K562 (cell line): ENCODE data around the gene ZNF143. TPM values are rescaled to one million over a fixed set of nuclear protein-coding genes. Genes with fewer than 3 reads are reported as not detected.
A peak's percentile ranks its signal among the peaks of the same experiment; 100 is the strongest.

Experiments used
- EZH2 ChIP-seq: IDR thresholded peaks from 2 replicates; pipeline ENCODE4 v1.6.1; 2012; ENCODE audit warnings: low read depth, mild to moderate bottlenecking, inconsistent platforms, low read length, borderline replicate concordance
- HMBOX1 ChIP-seq: sonication (generic); IDR thresholded peaks from 2 replicates; pipeline ENCODE4 v1.6.1; 2016
- KAT7 ChIP-seq: sonication (generic); formaldehyde crosslinking; IDR thresholded peaks from 2 replicates; pipeline ENCODE4 v1.8.0; 2022; ENCODE audit warnings: missing genetic modification reagents, mild to moderate bottlenecking, borderline replicate concordance
- MTA3 ChIP-seq: fragments of 450-650 bp; formaldehyde crosslinking; IDR thresholded peaks from 2 replicates; pipeline ENCODE4 v1.6.1; 2017; ENCODE audit warnings: mild to moderate bottlenecking, borderline replicate concordance
- PCBP1 ChIP-seq: fragments of 200-400 bp; formaldehyde crosslinking; IDR thresholded peaks from 2 replicates; pipeline ENCODE4 v1.6.1; 2018; ENCODE audit warnings: mild to moderate bottlenecking, low read depth, low read length; ENCODE audit not compliant: poor library complexity, severe bottlenecking
- SMARCA4 ChIP-seq: fragments of 450-650 bp; IDR thresholded peaks from 2 replicates; pipeline ENCODE4 v1.6.1; 2016
- XRCC4 ChIP-seq: IDR thresholded peaks from one replicate; pipeline ENCODE4 v1.6.1; 2011; ENCODE audit not compliant: insufficient read depth, insufficient read length; ENCODE audit errors: extremely low read depth
- ZMIZ1 ChIP-seq, 2 experiments: fragments of 150-350 bp in 1 of 2; IDR thresholded peaks; 2 replicates each; pipeline ENCODE4 v1.6.1; 2012 to 2016; ENCODE audit warnings: low read depth in 2 of 2, low read length in 2 of 2, mild to moderate bottlenecking in 1 of 2, moderate library complexity in 1 of 2
- ZNF274 ChIP-seq: IDR thresholded peaks from 2 replicates; pipeline ENCODE4 v1.6.1; 2011; ENCODE audit warnings: low read depth, mild to moderate bottlenecking, low read length, moderate library complexity, borderline replicate concordance
- ZNF316 ChIP-seq: fragments of 450-650 bp; IDR thresholded peaks from 2 replicates; pipeline ENCODE4 v1.6.1; 2016
- ZNF436 ChIP-seq: fragments of 250-450, 450-650 bp; sonication (Bioruptor Pico); formaldehyde crosslinking; IDR thresholded peaks from 2 replicates; pipeline ENCODE4 v1.7.0; 2020; ENCODE audit warnings: mild to moderate bottlenecking
- polyA plus RNA-seq, 8 experiments: library from polyadenylated mRNA; depleted of rRNA in 4 of 8; stranded (reverse) in 5 of 8; unstranded in 3 of 8; fragments of >200 nt; fragmentation: Nextera tagmentation in 2 of 8; fragmentation: Illumina TruSeq in 1 of 8; extraction: Ambion mirVana in 2 of 8; extraction: Trizol in 1 of 8; gene quantifications; 2 replicates each; pipeline versions ENCODE4 v1.2.1 to v1.2.3, GENCODE V29; 2011 to 2014; ENCODE audit warnings: inconsistent platforms in 1 of 8, missing spikeins in 1 of 8
- total RNA-seq, 7 experiments: library from RNA; depleted of rRNA in 6 of 7; stranded (reverse); fragments of >200 nt in 6 of 7; fragmentation: Illumina TruSeq in 2 of 7; extraction: Trizol in 2 of 7; gene quantifications; 2 replicates each; pipeline versions ENCODE4 v1.2.1 to v1.2.3, GENCODE V29; 2011 to 2021; ENCODE audit warnings: low replicate concordance in 1 of 7
- TF ChIP-seq, protein P1 (sequence below): fragments of 250-450 bp; sonication (Bioruptor Pico); IDR thresholded peaks from 2 replicates; pipeline ENCODE4 v1.4.0; 2020; ENCODE audit warnings: mild to moderate bottlenecking, moderate library complexity, borderline replicate concordance
- TF ChIP-seq, protein P2 (sequence below), 3 experiments: fragments of 200-800 bp in 1 of 3; sonication (Bioruptor generic) in 1 of 3; sonication (generic) in 1 of 3; formaldehyde crosslinking in 1 of 3; IDR thresholded peaks; 2 replicates each; pipeline versions ENCODE4 v1.6.1 to v1.8.0; 2016 to 2022; ENCODE audit warnings: mild to moderate bottlenecking in 2 of 3, missing compliant biosample characterization in 2 of 3, missing genetic modification characterization in 2 of 3, missing genetic modification reagents in 1 of 3
- TF ChIP-seq, protein P3 (sequence below): IDR thresholded peaks from 2 replicates; pipeline ENCODE4 v1.6.1; 2011; ENCODE audit not compliant: insufficient read length; ENCODE audit errors: extremely low read depth

The ZNF143 gene
- total and polyA plus RNA-seq, 9 of the 15 experiments (the other 6 are each of a cell fraction or from before 2014, with no cell fraction given), result 18.4 to 58.5 (median 27.1) TPM

GRCh38 chr11:9569588-9570164 is 108.9 kb downstream of the ZNF143 start (continued):
- TF ChIP-seq, protein P1, sequence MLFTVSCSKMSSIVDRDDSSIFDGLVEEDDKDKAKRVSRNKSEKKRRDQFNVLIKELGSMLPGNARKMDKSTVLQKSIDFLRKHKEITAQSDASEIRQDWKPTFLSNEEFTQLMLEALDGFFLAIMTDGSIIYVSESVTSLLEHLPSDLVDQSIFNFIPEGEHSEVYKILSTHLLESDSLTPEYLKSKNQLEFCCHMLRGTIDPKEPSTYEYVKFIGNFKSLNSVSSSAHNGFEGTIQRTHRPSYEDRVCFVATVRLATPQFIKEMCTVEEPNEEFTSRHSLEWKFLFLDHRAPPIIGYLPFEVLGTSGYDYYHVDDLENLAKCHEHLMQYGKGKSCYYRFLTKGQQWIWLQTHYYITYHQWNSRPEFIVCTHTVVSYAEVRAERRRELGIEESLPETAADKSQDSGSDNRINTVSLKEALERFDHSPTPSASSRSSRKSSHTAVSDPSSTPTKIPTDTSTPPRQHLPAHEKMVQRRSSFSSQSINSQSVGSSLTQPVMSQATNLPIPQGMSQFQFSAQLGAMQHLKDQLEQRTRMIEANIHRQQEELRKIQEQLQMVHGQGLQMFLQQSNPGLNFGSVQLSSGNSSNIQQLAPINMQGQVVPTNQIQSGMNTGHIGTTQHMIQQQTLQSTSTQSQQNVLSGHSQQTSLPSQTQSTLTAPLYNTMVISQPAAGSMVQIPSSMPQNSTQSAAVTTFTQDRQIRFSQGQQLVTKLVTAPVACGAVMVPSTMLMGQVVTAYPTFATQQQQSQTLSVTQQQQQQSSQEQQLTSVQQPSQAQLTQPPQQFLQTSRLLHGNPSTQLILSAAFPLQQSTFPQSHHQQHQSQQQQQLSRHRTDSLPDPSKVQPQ, result no peak
- TF ChIP-seq ZNF436 (CRISPR knock-in tag) (no peak), XRCC4 (no peak), ZMIZ1 (IDR thresholded peaks at IDR 0.05; ENCODE audit: low read depth in 2 of 2, low read length in 2 of 2) (no peak), HMBOX1 (no peak), PCBP1 (no peak), EZH2 (no peak), ZNF316 (no peak), KAT7 (CRISPR knock-in tag) (0 out of 2 replicates have a peak, but pooled peaks have one; percentile 29), SMARCA4 (no peak), ZNF274 (no peak), MTA3 (no peak)
- TF ChIP-seq, protein P2, sequence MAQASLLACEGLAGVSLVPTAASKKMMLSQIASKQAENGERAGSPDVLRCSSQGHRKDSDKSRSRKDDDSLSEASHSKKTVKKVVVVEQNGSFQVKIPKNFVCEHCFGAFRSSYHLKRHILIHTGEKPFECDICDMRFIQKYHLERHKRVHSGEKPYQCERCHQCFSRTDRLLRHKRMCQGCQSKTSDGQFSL (CRISPR knock-in tag; IDR thresholded peaks at IDR 0.05), result no peak
- TF ChIP-seq, protein P2 (tag; IDR thresholded peaks at IDR 0.05), result no peak
- TF ChIP-seq, protein P3, sequence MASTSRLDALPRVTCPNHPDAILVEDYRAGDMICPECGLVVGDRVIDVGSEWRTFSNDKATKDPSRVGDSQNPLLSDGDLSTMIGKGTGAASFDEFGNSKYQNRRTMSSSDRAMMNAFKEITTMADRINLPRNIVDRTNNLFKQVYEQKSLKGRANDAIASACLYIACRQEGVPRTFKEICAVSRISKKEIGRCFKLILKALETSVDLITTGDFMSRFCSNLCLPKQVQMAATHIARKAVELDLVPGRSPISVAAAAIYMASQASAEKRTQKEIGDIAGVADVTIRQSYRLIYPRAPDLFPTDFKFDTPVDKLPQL, result no peak
